NOMO-1 treated with DMSO at 0.1 percent for 48 hours (cell line): ENCODE measurements around the gene LRRC8A.

Source experiments
- DNase-seq: peaks from one replicate; lab custom pipeline; 2025; ENCODE audit not compliant: unreplicated experiment; lab: John Stamatoyannopoulos, UW

Gene LRRC8A

GRCh38 chr9:128901379-128901778, 19.4 kb downstream of the LRRC8A start:
- no peak for DNase-seq

DNA sequence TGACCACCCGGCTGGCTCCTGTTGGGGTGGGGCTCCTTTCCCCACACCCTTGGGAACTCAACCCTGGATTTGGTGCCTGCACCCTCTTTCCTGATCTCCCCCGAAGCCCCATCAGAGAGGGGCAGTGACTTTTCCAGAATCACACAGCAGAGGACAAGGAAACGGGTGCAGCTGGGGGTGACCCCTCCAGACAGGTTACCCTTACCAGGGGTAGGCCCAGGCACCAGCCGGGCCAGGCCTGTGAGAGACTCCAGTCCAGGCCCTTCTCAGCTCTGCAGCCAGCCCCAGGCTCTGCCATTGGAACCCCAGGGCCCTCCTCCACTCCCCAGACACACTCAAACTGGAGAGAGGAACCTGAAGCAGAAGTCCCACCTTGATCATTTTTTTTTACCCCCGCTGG, 19.9 kb downstream of the LRRC8A start:
- DNase-seq: no peak

- DNase-seq: peak; percentile 51
Measured at GRCh38 chr9:128902351-128903078, 20.6 kb downstream of the LRRC8A start.

DNA sequence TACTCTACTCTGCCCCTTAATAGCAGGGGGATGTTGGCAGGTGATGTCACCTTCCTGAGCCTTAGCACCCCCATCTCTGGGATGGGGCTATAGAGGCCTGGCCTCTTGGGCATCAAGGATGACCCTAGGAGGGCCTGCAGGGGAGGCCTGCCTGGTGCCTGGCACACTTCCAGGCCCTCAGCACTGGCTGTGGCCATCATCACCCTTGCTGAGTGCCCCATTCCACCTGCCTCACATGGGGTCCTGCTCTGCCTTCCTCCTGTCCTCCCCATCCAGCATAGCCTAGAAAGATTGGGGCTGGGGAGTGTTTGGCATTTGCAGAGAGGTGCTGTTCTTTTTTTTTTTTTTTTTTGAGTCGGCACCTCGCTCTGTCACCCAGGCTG, 21.1 kb downstream of the LRRC8A start:
- no peak for DNase-seq

DNA sequence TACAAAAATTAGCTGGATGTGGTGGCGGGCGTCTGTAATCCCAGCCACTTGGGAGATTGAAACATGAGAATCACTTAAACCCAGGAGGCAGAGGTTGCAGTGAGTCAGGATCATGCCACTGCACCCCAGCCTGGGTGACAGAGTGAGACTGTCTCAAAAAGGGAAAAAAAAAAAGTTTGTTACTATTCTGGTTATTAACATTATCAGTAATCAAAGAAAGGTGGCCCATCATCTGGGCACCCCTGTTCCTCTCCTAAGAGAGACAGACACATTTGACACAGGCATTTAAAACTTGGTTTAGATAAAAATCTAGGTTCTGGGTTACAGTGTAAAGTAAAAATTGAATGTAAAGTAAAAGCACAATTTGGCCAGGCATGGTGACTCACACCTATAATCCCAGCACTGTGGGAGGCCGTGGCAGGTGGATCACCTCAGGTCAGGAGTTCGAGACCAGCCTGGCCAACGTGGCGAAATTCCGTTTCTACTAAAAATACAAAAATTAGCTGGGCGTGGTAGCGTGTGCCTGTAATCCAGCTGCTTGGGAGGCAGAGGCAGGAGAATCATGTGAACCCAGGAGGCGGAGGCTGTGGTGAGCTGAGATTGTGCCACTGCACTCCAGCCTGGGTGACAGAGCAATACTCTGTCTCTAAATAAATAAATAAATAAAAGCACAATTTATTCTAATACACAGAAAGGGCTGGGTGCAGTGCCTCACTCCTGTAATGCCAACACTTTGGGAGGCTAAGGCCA, 22.1 kb downstream of the LRRC8A start:
- DNase-seq: no peak

GRCh38 chr9:128905964-128906363, 24.0 kb downstream of the LRRC8A start:
- DNase-seq: no peak

DNA sequence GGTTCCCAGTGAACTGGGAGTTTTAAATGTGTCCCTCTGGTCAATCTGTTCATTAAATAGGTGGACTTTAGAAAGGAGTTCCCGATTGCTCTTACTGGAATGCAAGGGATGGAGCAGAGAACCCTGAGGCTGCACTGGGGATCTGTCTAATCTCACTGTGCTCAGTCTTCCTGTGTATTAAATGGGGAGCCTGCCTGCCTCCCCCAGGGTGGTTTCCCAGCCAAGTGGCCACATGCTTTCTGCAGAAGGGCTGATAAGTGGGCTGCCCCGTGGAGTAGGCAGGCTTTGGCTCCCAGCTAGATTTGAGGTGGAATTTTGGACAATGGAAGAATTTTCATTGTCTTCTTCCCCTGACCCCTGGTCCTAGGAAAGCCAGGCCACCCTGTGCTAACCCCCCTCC, 24.8 kb downstream of the LRRC8A start:
- DNase-seq: no peak

- DNase-seq: no peak
Measured at GRCh38 chr9:128908372-128908771, 26.4 kb downstream of the LRRC8A start.

GRCh38 chr9:128909859-128910258, 27.9 kb downstream of the LRRC8A start:
- DNase-seq: no peak

- DNase-seq: no peak
Measured at GRCh38 chr9:128910906-128911305, 29.0 kb downstream of the LRRC8A start.

- no peak for DNase-seq
Measured at GRCh38 chr9:128911529-128912035, 29.6 kb downstream of the LRRC8A start.

DNA sequence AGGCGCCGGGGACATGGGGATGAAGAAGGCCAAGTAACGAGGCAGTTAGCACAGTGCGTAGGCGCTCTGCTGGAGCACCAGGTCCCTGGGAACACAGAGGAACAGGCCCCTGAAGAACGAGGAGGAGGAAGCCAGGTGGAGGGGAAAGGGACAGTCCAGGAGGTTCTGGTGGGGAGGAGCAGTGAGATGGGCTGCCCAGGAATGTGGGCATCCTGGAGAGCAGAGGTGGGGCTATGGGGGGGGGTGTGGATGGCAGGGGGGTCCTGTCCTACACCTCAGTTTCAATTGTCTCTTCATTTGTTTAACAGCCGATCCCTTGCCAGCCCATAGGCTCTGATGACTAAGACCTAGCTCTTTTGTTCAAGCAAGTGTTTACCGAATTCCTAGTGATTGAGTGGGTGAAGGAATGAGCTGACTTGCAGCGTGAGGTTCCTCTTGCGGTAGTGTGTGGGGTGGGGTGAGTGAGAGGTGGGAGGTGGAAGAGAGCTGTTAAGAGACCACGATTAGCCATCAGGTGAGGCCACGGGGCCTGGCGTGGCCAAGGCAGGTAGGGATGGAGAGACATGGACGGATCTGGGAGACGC, 30.4 kb downstream of the LRRC8A start:
- no peak for DNase-seq

DNA sequence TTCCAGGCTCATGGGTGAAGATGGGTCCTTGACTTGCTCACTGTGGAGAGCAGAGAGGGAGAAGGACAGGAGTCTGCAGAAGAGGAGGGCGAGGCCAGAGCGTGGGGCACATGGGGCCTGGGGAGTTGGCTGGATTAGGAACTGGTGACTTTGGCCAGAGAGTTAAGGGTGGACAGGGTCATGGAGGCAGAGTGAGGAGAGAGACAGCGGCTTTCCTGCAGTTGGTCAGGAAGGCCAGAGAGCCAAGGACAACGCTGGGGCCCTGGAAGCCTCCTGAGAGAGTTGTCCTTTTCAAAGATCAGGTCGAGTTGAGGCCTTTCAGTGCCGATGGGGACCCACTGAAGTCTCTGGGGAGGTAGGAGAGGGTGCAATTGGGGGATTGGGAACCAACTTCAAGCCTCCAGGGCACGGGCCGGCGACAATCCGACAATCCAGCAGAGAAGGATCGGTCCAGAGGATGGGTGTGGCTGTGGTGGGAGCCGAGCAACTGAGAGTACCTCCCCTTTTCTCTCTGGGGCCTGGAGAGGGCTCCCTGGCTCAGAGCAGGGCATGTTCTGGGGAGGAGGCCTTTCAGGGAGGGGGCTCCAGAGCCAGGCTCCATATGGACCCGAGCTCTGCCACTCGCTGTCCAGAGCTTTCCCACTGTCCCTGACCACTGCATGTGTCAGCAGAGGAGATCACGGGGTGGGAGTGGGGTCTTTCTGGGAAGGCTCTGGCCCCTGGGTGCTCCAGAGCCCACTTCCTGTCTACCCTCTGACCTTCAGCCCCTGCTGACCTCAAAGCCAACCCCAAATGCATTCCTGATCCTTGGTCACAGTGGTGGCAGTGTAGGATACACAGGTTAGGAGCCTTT, 31.3 kb downstream of the LRRC8A start:
- no peak for DNase-seq

GRCh38 chr9:128913995-128914772, 32.3 kb downstream of the LRRC8A start:
- DNase-seq: no peak

- no peak for DNase-seq
Measured at GRCh38 chr9:128916204-128916603, 34.3 kb downstream of the LRRC8A start.

GRCh38 chr9:128916745-128917144, 34.8 kb downstream of the LRRC8A start:
- DNase-seq: no peak

GRCh38 chr9:128917151-128917849, 35.4 kb downstream of the LRRC8A start:
- DNase-seq: no peak

DNA sequence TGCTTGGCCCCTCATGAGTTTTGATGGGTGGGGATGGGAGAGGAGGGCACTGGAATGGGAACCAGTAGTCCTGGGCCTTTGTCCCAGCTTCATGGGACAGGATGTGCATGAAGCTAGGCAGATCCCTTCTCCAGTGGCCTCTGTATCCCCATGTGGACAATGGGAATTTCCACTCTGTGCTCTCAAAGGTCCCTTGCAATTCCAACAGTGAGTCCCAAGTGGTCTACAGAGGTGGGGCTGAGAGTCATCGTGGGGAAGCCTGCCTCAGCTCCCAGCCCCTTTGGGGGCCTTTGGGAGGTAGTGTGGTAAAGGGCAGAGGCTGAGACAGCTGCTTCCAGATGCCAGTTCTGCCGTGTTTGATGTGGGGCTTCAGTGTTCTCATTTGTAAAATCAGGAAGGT, 37.0 kb downstream of the LRRC8A start:
- DNase-seq: no peak

DNA sequence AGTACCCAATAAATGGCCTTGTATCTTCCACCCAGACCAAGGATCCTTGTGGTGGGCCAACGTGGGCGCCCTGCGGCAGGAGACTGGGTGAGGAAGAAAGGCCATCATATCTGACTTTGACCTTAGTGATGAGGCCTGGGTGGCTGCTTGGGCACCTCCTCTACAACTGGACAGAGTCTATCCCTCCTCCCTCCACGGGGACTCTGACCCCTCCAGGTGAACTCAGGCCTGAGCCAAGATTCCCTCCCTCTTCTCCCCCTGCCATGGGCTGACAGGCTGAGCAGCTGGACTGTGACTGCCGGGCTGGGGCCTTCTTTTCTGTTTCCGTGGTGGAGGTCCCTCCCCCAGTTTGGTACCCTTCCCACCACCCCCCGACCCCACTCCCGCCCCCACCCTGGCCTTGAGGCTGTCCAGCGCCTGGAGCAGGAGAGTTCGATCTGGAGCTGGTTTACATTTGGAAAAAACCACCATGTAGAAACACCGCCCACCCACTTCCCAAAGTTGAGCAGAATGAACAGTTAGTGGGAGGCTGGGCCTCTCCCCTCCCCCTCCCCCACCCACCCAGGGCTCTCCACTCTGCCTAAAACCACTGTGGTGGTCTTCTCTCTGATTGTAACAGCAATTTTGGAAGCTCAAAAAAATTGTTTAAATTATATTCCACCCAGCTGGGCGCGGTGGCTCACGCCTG, 37.6 kb downstream of the LRRC8A start:
- no peak for DNase-seq
